Small intestine (tissue), 7 donors: ENCODE measurements around the gene HDDC2. TPM values are rescaled to one million over a fixed set of nuclear protein-coding genes. Genes with fewer than 3 reads are reported as not detected.

Experiments
- DNase-seq, 2 donors: peaks; one replicate each; pipeline versions ENCODE4 v3.0.0 to v3.0.0-alpha.2; 2013
- FAIRE-seq: peaks from 2 replicates; lab custom pipeline; 2012; peaks lifted over from hg19 to GRCh38; lab: Jason Lieb, UNC
- H3K27ac ChIP-seq, 3 donors: one replicate each; pipeline ENCODE4 v1.5.1; 2013; ENCODE audit warnings: low read length in 2 of 3, mild to moderate bottlenecking in 2 of 3, control low read depth in 1 of 3, inconsistent platforms in 1 of 3, low read depth in 1 of 3, moderate library complexity in 1 of 3
- H3K27me3 ChIP-seq, 3 donors: one replicate each; pipeline ENCODE4 v1.6.1; 2013; ENCODE audit warnings: low read length in 3 of 3, inconsistent platforms in 1 of 3; ENCODE audit not compliant: control insufficient read depth in 3 of 3, insufficient read depth in 3 of 3
- H3K36me3 ChIP-seq, 3 donors: one replicate each; pipeline ENCODE4 v1.6.1; 2013; ENCODE audit warnings: low read length in 3 of 3, inconsistent platforms in 1 of 3, low read depth in 1 of 3, mild to moderate bottlenecking in 1 of 3, moderate library complexity in 1 of 3; ENCODE audit not compliant: control insufficient read depth in 3 of 3, insufficient read depth in 2 of 3
- H3K4me1 ChIP-seq, 3 donors: one replicate each; pipeline ENCODE4 v1.6.1; 2013; ENCODE audit warnings: low read length in 2 of 3, inconsistent platforms in 1 of 3, low read depth in 1 of 3, mild to moderate bottlenecking in 1 of 3, moderate library complexity in 1 of 3; ENCODE audit not compliant: control insufficient read depth in 3 of 3, insufficient read depth in 2 of 3
- H3K4me3 ChIP-seq, 3 donors: one replicate each; pipeline ENCODE4 v1.5.1; 2013; ENCODE audit warnings: low read length in 3 of 3, control low read depth in 1 of 3, inconsistent platforms in 1 of 3, low read depth in 1 of 3, mild to moderate bottlenecking in 1 of 3, moderate library complexity in 1 of 3
- H3K9me3 ChIP-seq, 2 donors: one replicate each; pipeline ENCODE4 v1.6.1; 2013; ENCODE audit warnings: low read depth in 1 of 2, low read length in 1 of 2; ENCODE audit not compliant: control insufficient read depth in 2 of 2, insufficient read depth in 1 of 2
- WGBS, 3 donors: extraction: QIAGEN DNeasy Blood & Tissue Kit; methylation state at CpG; one replicate each; pipeline ENCODE4 v1.1.7; 2013; 5-methylcytosine and 5-hydroxymethylcytosine counted together
- polyA plus RNA-seq, 4 donors: library from polyadenylated mRNA; stranded (reverse) in 3 of 4; unstranded in 1 of 4; fragments of 200-250 nt in 3 of 4; fragments of 120-200 nt in 1 of 4; gene quantifications; one replicate each; pipeline versions ENCODE4 v1.2.1 to v1.2.3, GENCODE V29; 2013
- donor health status: healthy with polysubstance abuse.
- donor health status: control.
- donor health status: control.
- donor health status: Bipolar disorder and iron deficiency.
- donor health status: healthy.

The HDDC2 gene
- polyA plus RNA-seq, 4 donors, result 45.2 to 88.6 (median 68.8) TPM

- 77 to 90% (median 78%) methylated on average over 7 of the region's 7 CpGs for WGBS, 3 donors
- FAIRE-seq (no peak), DNase-seq (peak in 1 of 2 donors; percentile 28)
- Histone ChIP-seq H3K4me3 (no peak overlapping the region), H3K27me3 (no peaks in the 10 kb centered on the region), H3K36me3 (peaks cover 4 to 34% (median 5%) of the 10 kb centered on the region in 3 donors), H3K4me1 (peaks cover 0 to 8% (median 2%) of the 10 kb centered on the region in 3 donors), H3K9me3 (no peaks in the 10 kb centered on the region), H3K27ac (no peak overlapping the region)
Measured at GRCh38 chr6:125273965-125274364, 27.8 kb downstream of the HDDC2 start.

GRCh38 chr6:125273251-125273650, 28.5 kb downstream of the HDDC2 start:
- FAIRE-seq (no peak), DNase-seq (no peak)
- no peak overlapping the region for H3K4me3 ChIP-seq
- no peak overlapping the region for H3K27ac ChIP-seq
- 97 to 99% (median 98%) methylated on average over 8 of the region's 8 CpGs for WGBS, 3 donors
- peaks cover 4 to 34% (median 5%) of the 10 kb centered on the region in 3 donors for H3K36me3 ChIP-seq
- peaks cover 0 to 8% (median 2%) of the 10 kb centered on the region in 3 donors for H3K4me1 ChIP-seq
- no peaks in the 10 kb centered on the region for H3K9me3 ChIP-seq
- no peaks in the 10 kb centered on the region for H3K27me3 ChIP-seq

GRCh38 chr6:125271486-125272159, 30.1 kb downstream of the HDDC2 start:
- H3K27ac ChIP-seq, result no peak overlapping the region
- WGBS, 3 donors, result 95 to 99% (median 98%) methylated on average over 8 of the region's 8 CpGs
- no peaks in the 10 kb centered on the region for H3K9me3 ChIP-seq
- DNase-seq, result no peak
- H3K4me3 ChIP-seq, result no peak overlapping the region
- peaks cover 2 to 39% (median 4%) of the 10 kb centered on the region in 3 donors for H3K36me3 ChIP-seq
- peaks cover 0 to 8% (median 2%) of the 10 kb centered on the region in 3 donors for H3K4me1 ChIP-seq
- H3K27me3 ChIP-seq, result no peaks in the 10 kb centered on the region
- FAIRE-seq, result no peak

GRCh38 chr6:125270380-125270779, 31.4 kb downstream of the HDDC2 start:
- Histone ChIP-seq H3K4me1 (peaks cover 0 to 6% (median 2%) of the 10 kb centered on the region in 3 donors), H3K27me3 (no peaks in the 10 kb centered on the region), H3K27ac (no peak overlapping the region), H3K4me3 (no peak overlapping the region), H3K9me3 (no peaks in the 10 kb centered on the region), H3K36me3 (peaks cover 0 to 32% (median 0%) of the 10 kb centered on the region in 3 donors)
- DNase-seq (no peak), FAIRE-seq (no peak)
- WGBS, 3 donors, result 96 to 98% (median 98%) methylated on average over 4 of the region's 4 CpGs

GRCh38 chr6:125269328-125269985, 32.3 kb downstream of the HDDC2 start:
- H3K27ac ChIP-seq, result no peak overlapping the region
- DNase-seq (peak in 1 of 2 donors; percentile 63), FAIRE-seq (no peak)
- WGBS, 3 donors, result 23 to 73% (median 51%) methylated on average over 7 of the region's 7 CpGs
- H3K4me1 ChIP-seq, result peaks cover 0 to 2% (median 0%) of the 10 kb centered on the region in 3 donors
- H3K36me3 ChIP-seq, result peaks cover 0 to 33% (median 0%) of the 10 kb centered on the region in 3 donors
- H3K27me3 ChIP-seq, result no peaks in the 10 kb centered on the region
- no peak overlapping the region for H3K4me3 ChIP-seq
- H3K9me3 ChIP-seq, result no peaks in the 10 kb centered on the region

- no peak for DNase-seq
- H3K27ac ChIP-seq, result no peak overlapping the region
- FAIRE-seq, result no peak
- H3K4me1 ChIP-seq, result no peaks in the 10 kb centered on the region
- H3K27me3 ChIP-seq, result no peaks in the 10 kb centered on the region
- peaks cover 0 to 30% (median 0%) of the 10 kb centered on the region in 3 donors for H3K36me3 ChIP-seq
- 68 to 90% (median 73%) methylated on average over 4 of the region's 4 CpGs for WGBS, 3 donors
- no peak overlapping the region for H3K4me3 ChIP-seq
- H3K9me3 ChIP-seq, result no peaks in the 10 kb centered on the region
Measured at GRCh38 chr6:125268765-125269164, 33.0 kb downstream of the HDDC2 start.

GRCh38 chr6:125267806-125268523, 33.8 kb downstream of the HDDC2 start:
- no peaks in the 10 kb centered on the region for H3K9me3 ChIP-seq
- no peaks in the 10 kb centered on the region for H3K4me1 ChIP-seq
- 93 to 97% (median 96%) methylated on average over 12 of the region's 12 CpGs for WGBS, 3 donors
- H3K36me3 ChIP-seq, result peaks cover 0 to 26% (median 0%) of the 10 kb centered on the region in 3 donors
- DNase-seq (no peak), FAIRE-seq (no peak)
- H3K4me3 ChIP-seq, result no peak overlapping the region
- H3K27me3 ChIP-seq, result no peaks in the 10 kb centered on the region
- no peak overlapping the region for H3K27ac ChIP-seq

- 82 to 93% (median 85%) methylated on average over 4 of the region's 4 CpGs for WGBS, 3 donors
- H3K27me3 ChIP-seq, result no peaks in the 10 kb centered on the region
- DNase-seq, result no peak
- no peaks in the 10 kb centered on the region for H3K9me3 ChIP-seq
- no peak overlapping the region for H3K27ac ChIP-seq
- H3K4me1 ChIP-seq, result no peaks in the 10 kb centered on the region
- no peak for FAIRE-seq
- no peak overlapping the region for H3K4me3 ChIP-seq
- peaks cover 0 to 13% (median 0%) of the 10 kb centered on the region in 3 donors for H3K36me3 ChIP-seq
Measured at GRCh38 chr6:125264476-125264875, 37.3 kb downstream of the HDDC2 start.
